Smooth muscle cell (in vitro differentiated cells): ENCODE results near the gene DNAJC17. TPM values are rescaled to one million over a fixed set of nuclear protein-coding genes. Genes with fewer than 3 reads are reported as not detected.

ENCODE experiments used
- DNase-seq: peaks from one replicate; lab custom pipeline; 2025; ENCODE audit not compliant: unreplicated experiment; lab: John Stamatoyannopoulos, UW
- H2AFZ ChIP-seq: fragments of 200-600 bp; sonication (generic); 2 replicates; pipeline ENCODE4 v1.6.0; 2016; ENCODE audit warnings: antibody characterized with exemption, low read depth, mild to moderate bottlenecking
- H3F3A ChIP-seq: fragments of 200-600 bp; sonication (generic); 2 replicates; pipeline ENCODE4 v1.6.0; 2017; ENCODE audit warnings: antibody characterized with exemption, low read depth
- H3K27ac ChIP-seq: fragments of 200-600 bp; sonication (generic); 2 replicates; pipeline ENCODE4 v1.5.1; 2016; ENCODE audit warnings: low read depth, mild to moderate bottlenecking
- H3K27me3 ChIP-seq: fragments of 200-600 bp; sonication (generic); 2 replicates; pipeline ENCODE4 v1.6.1; 2016; ENCODE audit warnings: low read depth, mild to moderate bottlenecking
- H3K36me3 ChIP-seq: fragments of 200-600 bp; sonication (generic); 2 replicates; pipeline ENCODE4 v1.5.1; 2016; ENCODE audit warnings: low read depth
- H3K4me1 ChIP-seq: fragments of 200-600 bp; sonication (generic); 2 replicates; pipeline ENCODE4 v1.5.1; 2016; ENCODE audit warnings: low read depth
- H3K4me2 ChIP-seq: fragments of 200-600 bp; sonication (generic); 2 replicates; pipeline ENCODE4 v1.6.0; 2016; ENCODE audit warnings: mild to moderate bottlenecking
- H3K4me3 ChIP-seq: fragments of 200-600 bp; sonication (generic); 2 replicates; pipeline ENCODE4 v1.5.1; 2016; ENCODE audit warnings: mild to moderate bottlenecking
- H3K79me2 ChIP-seq: fragments of 200-600 bp; sonication (generic); 2 replicates; pipeline ENCODE4 v1.6.0; 2016; ENCODE audit warnings: low read depth, mild to moderate bottlenecking
- H3K9ac ChIP-seq: fragments of 200-600 bp; sonication (generic); 2 replicates; pipeline ENCODE4 v1.6.0; 2016; ENCODE audit warnings: low read depth
- H3K9me3 ChIP-seq: fragments of 200-600 bp; sonication (generic); replicated peaks from 2 replicates; pipeline ENCODE4 v1.5.1; 2016; ENCODE audit warnings: low read depth
- H4K20me1 ChIP-seq: fragments of 200-600 bp; sonication (generic); 2 replicates; pipeline ENCODE4 v1.6.0; 2016; ENCODE audit warnings: low read depth
- WGBS: methylation state at CpG from one replicate; pipeline ENCODE4 v1.1.7; 2016; ENCODE audit warnings: low lambda C conversion rate; 5-methylcytosine and 5-hydroxymethylcytosine counted together
- polyA plus RNA-seq: library from polyadenylated mRNA; unstranded; fragments of >200 nt; fragmentation: Nextera tagmentation; extraction: Ambion mirVana; gene quantifications from 2 replicates; pipeline ENCODE4 v1.2.1, GENCODE V29; 2016
- total RNA-seq: library from RNA; depleted of rRNA; stranded (reverse); fragments of >200 nt; gene quantifications from 2 replicates; pipeline ENCODE4 v1.2.3, GENCODE V29; 2014
- TF ChIP-seq, protein P1 (sequence below): fragments of 200-600 bp; sonication (generic); IDR thresholded peaks from 2 replicates; pipeline ENCODE4 v1.5.1; 2017; ENCODE audit warnings: borderline replicate concordance, mild to moderate bottlenecking, antibody characterized with exemption; ENCODE audit not compliant: insufficient read depth, poor library complexity, severe bottlenecking

Gene DNAJC17
- total and polyA plus RNA-seq, 2 experiments from 2014 or later: 25.0 to 33.6 TPM

DNA sequence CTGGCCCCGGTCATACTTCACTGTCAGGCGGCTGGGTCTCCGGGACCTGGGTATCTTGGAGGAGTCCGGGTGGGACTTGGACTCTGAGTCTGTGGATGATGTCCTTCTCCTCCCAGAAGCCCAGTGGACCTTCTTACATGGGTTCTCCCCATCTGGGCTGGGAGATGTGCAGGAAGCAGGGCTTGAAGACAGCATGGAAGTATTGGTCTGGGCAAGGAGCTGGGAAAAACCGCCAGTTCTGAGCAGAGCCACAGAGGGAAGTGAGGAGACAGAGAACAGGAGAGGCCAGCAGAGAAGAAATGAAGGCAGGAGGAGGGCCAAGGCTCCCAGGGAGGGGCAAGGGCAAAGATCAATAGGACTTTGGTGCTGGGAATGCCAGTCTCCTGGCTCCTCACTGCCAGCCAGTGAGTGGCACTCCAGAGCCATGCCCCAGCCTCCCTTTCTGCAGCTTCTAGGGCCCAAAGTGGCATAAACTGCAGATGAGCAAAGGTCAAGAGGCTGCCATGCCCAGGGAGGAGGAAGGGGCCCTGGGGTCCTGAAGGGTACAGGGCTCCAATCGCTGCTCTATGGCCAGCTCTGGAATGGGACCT lies 21.3 kb upstream of the DNAJC17 start, which contains the start of gene PPP1R14D:
TSS of gene PPP1R14D (minus strand) at position 262 of the 590 bp plus-strand sequence. CDS start at position 195, 67 bp downstream.
- Histone ChIP-seq H3K36me3 (no peaks in the 10 kb centered on the region), H3K9me3 (no peaks in the 10 kb centered on the region), H3K27me3 (no peaks in the 10 kb centered on the region), H3K4me3 (no peak within 1 kb of the TSS), H3K9ac (no peak within 1 kb of the TSS), H3K4me1 (no peaks in the 10 kb centered on the region), H3F3A (no peaks in the 10 kb centered on the region), H3K4me2 (no peak within 1 kb of the TSS), H3K79me2 (no peaks in the 10 kb centered on the region), H4K20me1 (no peaks in the 10 kb centered on the region), H2AFZ (no peak within 1 kb of the TSS), H3K27ac (no peak within 1 kb of the TSS)
- 97% methylated on average over 6 of the region's 6 CpGs for WGBS
- TF ChIP-seq, protein P1, sequence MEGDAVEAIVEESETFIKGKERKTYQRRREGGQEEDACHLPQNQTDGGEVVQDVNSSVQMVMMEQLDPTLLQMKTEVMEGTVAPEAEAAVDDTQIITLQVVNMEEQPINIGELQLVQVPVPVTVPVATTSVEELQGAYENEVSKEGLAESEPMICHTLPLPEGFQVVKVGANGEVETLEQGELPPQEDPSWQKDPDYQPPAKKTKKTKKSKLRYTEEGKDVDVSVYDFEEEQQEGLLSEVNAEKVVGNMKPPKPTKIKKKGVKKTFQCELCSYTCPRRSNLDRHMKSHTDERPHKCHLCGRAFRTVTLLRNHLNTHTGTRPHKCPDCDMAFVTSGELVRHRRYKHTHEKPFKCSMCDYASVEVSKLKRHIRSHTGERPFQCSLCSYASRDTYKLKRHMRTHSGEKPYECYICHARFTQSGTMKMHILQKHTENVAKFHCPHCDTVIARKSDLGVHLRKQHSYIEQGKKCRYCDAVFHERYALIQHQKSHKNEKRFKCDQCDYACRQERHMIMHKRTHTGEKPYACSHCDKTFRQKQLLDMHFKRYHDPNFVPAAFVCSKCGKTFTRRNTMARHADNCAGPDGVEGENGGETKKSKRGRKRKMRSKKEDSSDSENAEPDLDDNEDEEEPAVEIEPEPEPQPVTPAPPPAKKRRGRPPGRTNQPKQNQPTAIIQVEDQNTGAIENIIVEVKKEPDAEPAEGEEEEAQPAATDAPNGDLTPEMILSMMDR: no peak
- DNase-seq: no peak

DNA sequence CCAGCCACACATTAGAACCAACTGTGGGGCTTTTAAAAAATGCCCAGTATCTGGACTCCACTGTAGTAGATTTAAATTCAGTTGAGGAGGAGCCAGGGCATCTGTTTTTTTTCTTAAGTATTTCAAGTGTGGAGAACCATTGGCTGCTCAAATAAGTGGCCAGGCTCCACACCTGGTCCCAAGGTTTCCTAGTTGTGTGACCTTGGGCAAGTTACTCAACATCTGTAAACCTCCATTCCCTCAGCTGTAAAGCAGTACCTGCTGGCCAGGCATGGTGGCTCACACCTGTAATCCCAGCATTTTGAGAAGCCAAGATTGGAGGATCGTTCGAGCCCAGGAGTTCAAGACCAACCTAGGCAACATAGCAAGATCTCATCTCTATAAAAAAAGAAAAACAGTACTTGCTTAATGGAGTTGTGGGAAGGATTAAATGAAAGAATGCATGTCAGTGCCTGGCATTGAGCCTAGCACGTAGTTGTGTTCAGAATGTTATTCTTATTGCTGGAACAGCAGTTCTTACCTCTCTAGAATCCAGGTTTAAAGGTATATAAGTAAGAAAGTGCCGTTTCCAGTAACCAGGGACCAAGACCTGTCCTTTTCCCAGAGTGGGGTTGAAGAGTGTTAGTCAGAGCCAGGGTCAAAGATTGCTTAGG lies 19.3 kb upstream of the DNAJC17 start:
- Histone ChIP-seq H3K36me3 (no peaks in the 10 kb centered on the region), H3K79me2 (no peaks in the 10 kb centered on the region), H3F3A (no peaks in the 10 kb centered on the region), H2AFZ (no peak overlapping the region), H3K27me3 (no peaks in the 10 kb centered on the region), H3K9ac (no peak overlapping the region), H3K9me3 (no peaks in the 10 kb centered on the region), H4K20me1 (no peaks in the 10 kb centered on the region), H3K4me1 (no peaks in the 10 kb centered on the region), H3K4me3 (no peak overlapping the region), H3K27ac (peak overlapping the region; percentile 50), H3K4me2 (no peak overlapping the region)
- TF ChIP-seq, protein P1: no peak
- no peak for DNase-seq
- WGBS: 87% methylated on average over 4 of the region's 4 CpGs

DNA sequence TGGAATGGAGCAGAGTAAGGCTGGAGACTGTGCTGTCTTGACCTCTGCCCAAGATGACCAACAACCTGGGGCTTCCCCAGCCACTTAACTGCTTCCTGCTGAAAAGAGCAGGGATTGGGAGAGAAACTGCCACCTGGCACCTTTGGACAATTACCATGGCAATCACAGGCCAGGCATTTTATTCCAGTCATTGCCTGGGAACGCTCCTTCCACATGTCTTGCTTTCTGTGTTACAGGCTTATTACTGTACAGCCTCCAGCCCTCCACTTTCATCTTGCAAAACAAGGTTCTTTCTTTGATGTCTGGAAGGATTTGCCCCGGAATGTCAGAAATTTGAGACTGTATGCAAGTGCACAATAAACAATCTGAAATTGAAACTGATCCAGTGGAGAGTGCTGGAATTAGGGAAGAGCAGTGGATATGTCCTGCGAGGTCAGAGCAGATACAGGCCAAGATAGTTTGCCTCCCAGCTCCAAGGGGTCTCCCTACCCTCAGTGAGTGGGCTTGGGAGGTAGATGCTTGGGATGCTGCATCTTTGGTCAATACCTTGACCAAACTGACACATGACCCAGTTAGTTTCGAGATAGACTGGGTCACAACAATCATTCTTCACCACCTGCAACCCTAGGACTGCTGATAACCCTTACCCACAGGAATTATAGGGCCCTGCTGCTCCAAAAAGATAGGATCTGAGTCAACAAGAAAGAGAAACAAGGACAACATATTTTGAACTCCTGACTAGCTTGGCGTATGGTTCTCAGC lies 18.6 kb upstream of the DNAJC17 start:
- H3K36me3 ChIP-seq: no peaks in the 10 kb centered on the region
- no peaks in the 10 kb centered on the region for H4K20me1 ChIP-seq
- TF ChIP-seq, protein P1: no peak
- no peak overlapping the region for H3K4me3 ChIP-seq
- H3K27ac ChIP-seq: peak overlapping the region; percentile 50
- no peak overlapping the region for H2AFZ ChIP-seq
- no peaks in the 10 kb centered on the region for H3K27me3 ChIP-seq
- DNase-seq: no peak
- no peaks in the 10 kb centered on the region for H3K9me3 ChIP-seq
- H3K9ac ChIP-seq: no peak overlapping the region
- WGBS: 64% methylated on average over 5 of the region's 5 CpGs
- no peaks in the 10 kb centered on the region for H3K4me1 ChIP-seq
- no peaks in the 10 kb centered on the region for H3F3A ChIP-seq
- H3K4me2 ChIP-seq: no peak overlapping the region
- H3K79me2 ChIP-seq: no peaks in the 10 kb centered on the region
